Measurements from ENCODE around the gene TNNT3.

TNNT3 gene

GRCh38 chr11:1937616-1938342, 18.3 kb downstream of the TNNT3 start:
- no peak for TF ChIP-seq REST (IDR thresholded peaks at IDR 0.05; ENCODE audit: low read depth)
- TF ChIP-seq NFIC (IDR thresholded peaks at IDR 0.05): no peak

- TF ChIP-seq EP300 (IDR thresholded peaks at IDR 0.05; ENCODE audit: borderline replicate concordance) (no peak), REST (IDR thresholded peaks at IDR 0.05; ENCODE audit: low read depth) (no peak), FOXM1 (IDR thresholded peaks at IDR 0.05; ENCODE audit: borderline replicate concordance, low read depth) (no peak), EGR1 (IDR thresholded peaks at IDR 0.05) (no peak), TAF1 (IDR thresholded peaks at IDR 0.05; ENCODE audit: low read depth) (no peak), CREB1 (IDR thresholded peaks at IDR 0.05; ENCODE audit: low read depth) (no peak), USF1 (IDR thresholded peaks at IDR 0.05) (no peak), RAD21 (IDR thresholded peaks at IDR 0.05; ENCODE audit: low read depth) (no peak), YY1 (IDR thresholded peaks at IDR 0.05; ENCODE audit: low read depth) (no peak), ZBTB7A (IDR thresholded peaks at IDR 0.05; ENCODE audit: low read depth) (no peak), TCF12 (IDR thresholded peaks at IDR 0.05; ENCODE audit: low read depth) (no peak), TEAD4 (IDR thresholded peaks at IDR 0.05) (no peak), MAX (IDR thresholded peaks at IDR 0.05) (no peak), CEBPB (IDR thresholded peaks at IDR 0.05) (no peak), NFIC (IDR thresholded peaks at IDR 0.05) (no peak)
These were observed 19.0 kb downstream of the TNNT3 start for GRCh38 chr11:1938343-1939005.

- TF ChIP-seq MAX (IDR thresholded peaks at IDR 0.05) (no peak), TCF12 (IDR thresholded peaks at IDR 0.05; ENCODE audit: low read depth) (no peak), REST (IDR thresholded peaks at IDR 0.05; ENCODE audit: low read depth) (no peak), YY1 (IDR thresholded peaks at IDR 0.05; ENCODE audit: low read depth) (no peak), RAD21 (IDR thresholded peaks at IDR 0.05; ENCODE audit: low read depth) (no peak), TAF1 (IDR thresholded peaks at IDR 0.05; ENCODE audit: low read depth) (no peak), ZBTB7A (IDR thresholded peaks at IDR 0.05; ENCODE audit: low read depth) (no peak), CEBPB (IDR thresholded peaks at IDR 0.05) (no peak), EP300 (IDR thresholded peaks at IDR 0.05; ENCODE audit: borderline replicate concordance) (no peak), USF1 (IDR thresholded peaks at IDR 0.05) (no peak), NFIC (IDR thresholded peaks at IDR 0.05) (no peak), TEAD4 (IDR thresholded peaks at IDR 0.05) (no peak)
These were observed 19.6 kb downstream of the TNNT3 start for GRCh38 chr11:1939006-1939625.

- TF ChIP-seq NFIC (IDR thresholded peaks at IDR 0.05) (no peak), FOXM1 (IDR thresholded peaks at IDR 0.05; ENCODE audit: borderline replicate concordance, low read depth) (no peak), EGR1 (IDR thresholded peaks at IDR 0.05) (no peak), USF1 (IDR thresholded peaks at IDR 0.05) (no peak), ZBTB7A (IDR thresholded peaks at IDR 0.05; ENCODE audit: low read depth) (no peak), CEBPB (IDR thresholded peaks at IDR 0.05) (no peak), TEAD4 (IDR thresholded peaks at IDR 0.05) (no peak), EP300 (IDR thresholded peaks at IDR 0.05; ENCODE audit: borderline replicate concordance) (no peak), YY1 (IDR thresholded peaks at IDR 0.05; ENCODE audit: low read depth) (no peak), REST (IDR thresholded peaks at IDR 0.05; ENCODE audit: low read depth) (no peak), MAX (IDR thresholded peaks at IDR 0.05) (no peak), RAD21 (IDR thresholded peaks at IDR 0.05; ENCODE audit: low read depth) (no peak), TCF12 (IDR thresholded peaks at IDR 0.05; ENCODE audit: low read depth) (no peak), TAF1 (IDR thresholded peaks at IDR 0.05; ENCODE audit: low read depth) (no peak), CREB1 (IDR thresholded peaks at IDR 0.05; ENCODE audit: low read depth) (no peak)
These were observed 23.2 kb downstream of the TNNT3 start for GRCh38 chr11:1942558-1943260.
